ENCODE measurements around the gene GPN2.

Gene GPN2

GRCh38 chr1:26832249-26832960 is 57.7 kb downstream of the GPN2 start:
- Histone ChIP-seq H3K27ac (ENCODE audit: low read depth, low read length) (no peak overlapping the region), H3K36me3 (ENCODE audit: control insufficient read depth in 1 of 2, insufficient read depth in 2 of 2, low read length in 2 of 2) (peaks cover 40 to 53% of the 10 kb centered on the region in 2 experiments), H2BK5ac (ENCODE audit: low read depth, low read length, poor library complexity) (no peak overlapping the region), H3K4me3 (ENCODE audit: low read depth, low read length) (no peak overlapping the region), H2BK120ac (ENCODE audit: insufficient read depth, low read length, poor library complexity) (no peak overlapping the region), H3K79me1 (ENCODE audit: low read length) (no peaks in the 10 kb centered on the region), H3K18ac (ENCODE audit: low read length) (no peak overlapping the region), H4K8ac (ENCODE audit: low read depth, low read length) (no peak overlapping the region), H3K4ac (ENCODE audit: low read depth, low read length) (no peak overlapping the region), H3K23ac (ENCODE audit: low read length) (no peak overlapping the region), H2BK12ac (ENCODE audit: low read length) (no peak overlapping the region), H3K4me2 (ENCODE audit: low read length) (no peak overlapping the region), H3K27me3 (ENCODE audit: insufficient read depth, low read length) (no peaks in the 10 kb centered on the region), H3K14ac (ENCODE audit: low read length) (no peak overlapping the region), H4K91ac (ENCODE audit: low read depth, low read length) (no peak overlapping the region), H2AFZ (ENCODE audit: insufficient read depth, low read length, poor library complexity) (no peak overlapping the region), H3K79me2 (ENCODE audit: control insufficient read depth, insufficient read depth, low read length, poor library complexity) (peaks cover under 1% of the 10 kb centered on the region), H3K4me1 (ENCODE audit: control insufficient read depth in 1 of 2, insufficient read depth in 2 of 2, low read length in 2 of 2) (peaks cover 7 to 10% of the 10 kb centered on the region in 2 experiments), H3K9ac (ENCODE audit: low read length) (no peak overlapping the region), H3K9me3 (ENCODE audit: insufficient read depth, low read depth, low read length) (no peaks in the 10 kb centered on the region), H4K12ac (ENCODE audit: low read depth, low read length) (no peak overlapping the region), H2AK5ac (ENCODE audit: low read length) (no peak overlapping the region)
- no CpG with 5 or more reads among the region's 16 CpGs for WGBS (ENCODE audit: extremely low coverage, insufficient coverage, insufficient read length)
- DNase-seq, result no peak

- H3K18ac ChIP-seq (ENCODE audit: low read length), result no peak overlapping the region
- no peak overlapping the region for H4K91ac ChIP-seq (ENCODE audit: low read depth, low read length)
- no peak overlapping the region for H2BK5ac ChIP-seq (ENCODE audit: low read depth, low read length, poor library complexity)
- peaks cover 6% of the 10 kb centered on the region for H3K79me2 ChIP-seq (ENCODE audit: control insufficient read depth, insufficient read depth, low read length, poor library complexity)
- no peak overlapping the region for H3K9ac ChIP-seq (ENCODE audit: low read length)
- no peak overlapping the region for H3K27ac ChIP-seq (ENCODE audit: low read depth, low read length)
- H3K27me3 ChIP-seq (ENCODE audit: insufficient read depth, low read length), result no peaks in the 10 kb centered on the region
- H2AFZ ChIP-seq (ENCODE audit: insufficient read depth, low read length, poor library complexity), result no peak overlapping the region
- H3K23ac ChIP-seq (ENCODE audit: low read length), result peak overlapping the region; percentile 35
- H4K12ac ChIP-seq (ENCODE audit: low read depth, low read length), result no peak overlapping the region
- no peak overlapping the region for H4K8ac ChIP-seq (ENCODE audit: low read depth, low read length)
- no peak overlapping the region for H2BK120ac ChIP-seq (ENCODE audit: insufficient read depth, low read length, poor library complexity)
- no CpG with 5 or more reads among the region's 3 CpGs for WGBS (ENCODE audit: extremely low coverage, insufficient coverage, insufficient read length)
- no peak overlapping the region for H3K4me2 ChIP-seq (ENCODE audit: low read length)
- no peak overlapping the region for H3K14ac ChIP-seq (ENCODE audit: low read length)
- H3K36me3 ChIP-seq (ENCODE audit: control insufficient read depth in 1 of 2, insufficient read depth in 2 of 2, low read length in 2 of 2), result peaks cover 40 to 53% of the 10 kb centered on the region in 2 experiments
- H3K4me1 ChIP-seq (ENCODE audit: control insufficient read depth in 1 of 2, insufficient read depth in 2 of 2, low read length in 2 of 2), result peaks cover 9 to 13% of the 10 kb centered on the region in 2 experiments
- DNase-seq, result no peak
- no peaks in the 10 kb centered on the region for H3K9me3 ChIP-seq (ENCODE audit: insufficient read depth, low read depth, low read length)
- peaks cover 4% of the 10 kb centered on the region for H3K79me1 ChIP-seq (ENCODE audit: low read length)
- no peak overlapping the region for H2AK5ac ChIP-seq (ENCODE audit: low read length)
- no peak overlapping the region for H2BK12ac ChIP-seq (ENCODE audit: low read length)
- H3K4ac ChIP-seq (ENCODE audit: low read depth, low read length), result no peak overlapping the region
- no peak overlapping the region for H3K4me3 ChIP-seq (ENCODE audit: low read depth, low read length)
Observed at GRCh38 chr1:26831546-26832248, 58.4 kb downstream of the GPN2 start.

GRCh38 chr1:26831059-26831458 is 59.0 kb downstream of the GPN2 start:
- no peak overlapping the region for H4K8ac ChIP-seq (ENCODE audit: low read depth, low read length)
- no peak overlapping the region for H4K91ac ChIP-seq (ENCODE audit: low read depth, low read length)
- no peak overlapping the region for H3K14ac ChIP-seq (ENCODE audit: low read length)
- no peak overlapping the region for H3K27ac ChIP-seq (ENCODE audit: low read depth, low read length)
- H2BK120ac ChIP-seq (ENCODE audit: insufficient read depth, low read length, poor library complexity), result no peak overlapping the region
- H3K36me3 ChIP-seq (ENCODE audit: control insufficient read depth in 1 of 2, insufficient read depth in 2 of 2, low read length in 2 of 2), result peaks cover 39 to 51% of the 10 kb centered on the region in 2 experiments
- no peak overlapping the region for H3K4me2 ChIP-seq (ENCODE audit: low read length)
- H3K4me3 ChIP-seq (ENCODE audit: low read depth, low read length), result no peak overlapping the region
- H3K79me1 ChIP-seq (ENCODE audit: low read length), result peaks cover 7% of the 10 kb centered on the region
- peaks cover 12 to 16% of the 10 kb centered on the region in 2 experiments for H3K4me1 ChIP-seq (ENCODE audit: control insufficient read depth in 1 of 2, insufficient read depth in 2 of 2, low read length in 2 of 2)
- no peak overlapping the region for H3K4ac ChIP-seq (ENCODE audit: low read depth, low read length)
- H2AK5ac ChIP-seq (ENCODE audit: low read length), result no peak overlapping the region
- no peak overlapping the region for H2AFZ ChIP-seq (ENCODE audit: insufficient read depth, low read length, poor library complexity)
- no CpG with 5 or more reads among the region's 3 CpGs for WGBS (ENCODE audit: extremely low coverage, insufficient coverage, insufficient read length)
- no peak for DNase-seq
- H3K9ac ChIP-seq (ENCODE audit: low read length), result no peak overlapping the region
- no peak overlapping the region for H3K23ac ChIP-seq (ENCODE audit: low read length)
- no peak overlapping the region for H4K12ac ChIP-seq (ENCODE audit: low read depth, low read length)
- peaks cover 8% of the 10 kb centered on the region for H3K79me2 ChIP-seq (ENCODE audit: control insufficient read depth, insufficient read depth, low read length, poor library complexity)
- no peaks in the 10 kb centered on the region for H3K27me3 ChIP-seq (ENCODE audit: insufficient read depth, low read length)
- no peak overlapping the region for H2BK5ac ChIP-seq (ENCODE audit: low read depth, low read length, poor library complexity)
- H2BK12ac ChIP-seq (ENCODE audit: low read length), result no peak overlapping the region
- no peaks in the 10 kb centered on the region for H3K9me3 ChIP-seq (ENCODE audit: insufficient read depth, low read depth, low read length)
- H3K18ac ChIP-seq (ENCODE audit: low read length), result no peak overlapping the region

- no peak overlapping the region for H3K4me2 ChIP-seq (ENCODE audit: low read length)
- H4K91ac ChIP-seq (ENCODE audit: low read depth, low read length), result no peak overlapping the region
- no CpG with 5 or more reads among the region's 6 CpGs for WGBS (ENCODE audit: extremely low coverage, insufficient coverage, insufficient read length)
Observed at GRCh38 chr1:26829184-26829911, 60.7 kb downstream of the GPN2 start.

More at GRCh38 chr1:26829184-26829911, 60.7 kb downstream of the GPN2 start:
- H2AK5ac ChIP-seq (ENCODE audit: low read length), result no peak overlapping the region
- no peak overlapping the region for H3K18ac ChIP-seq (ENCODE audit: low read length)
- H3K4ac ChIP-seq (ENCODE audit: low read depth, low read length), result no peak overlapping the region
- peaks cover 22 to 24% of the 10 kb centered on the region in 2 experiments for H3K4me1 ChIP-seq (ENCODE audit: control insufficient read depth in 1 of 2, insufficient read depth in 2 of 2, low read length in 2 of 2)
- no peak overlapping the region for H2BK120ac ChIP-seq (ENCODE audit: insufficient read depth, low read length, poor library complexity)
- no peak overlapping the region for H4K12ac ChIP-seq (ENCODE audit: low read depth, low read length)
- H3K79me1 ChIP-seq (ENCODE audit: low read length), result peaks cover 10% of the 10 kb centered on the region
- no peak overlapping the region for H2AFZ ChIP-seq (ENCODE audit: insufficient read depth, low read length, poor library complexity)
- no peak overlapping the region for H3K4me3 ChIP-seq (ENCODE audit: low read depth, low read length)
- H3K27me3 ChIP-seq (ENCODE audit: insufficient read depth, low read length), result no peaks in the 10 kb centered on the region
- H3K9ac ChIP-seq (ENCODE audit: low read length), result no peak overlapping the region
- H3K14ac ChIP-seq (ENCODE audit: low read length), result no peak overlapping the region
- peaks cover 25 to 37% of the 10 kb centered on the region in 2 experiments for H3K36me3 ChIP-seq (ENCODE audit: control insufficient read depth in 1 of 2, insufficient read depth in 2 of 2, low read length in 2 of 2)
- no peak overlapping the region for H3K23ac ChIP-seq (ENCODE audit: low read length)
- no peak overlapping the region for H2BK12ac ChIP-seq (ENCODE audit: low read length)
- H2BK5ac ChIP-seq (ENCODE audit: low read depth, low read length, poor library complexity), result no peak overlapping the region
- peaks cover 9% of the 10 kb centered on the region for H3K79me2 ChIP-seq (ENCODE audit: control insufficient read depth, insufficient read depth, low read length, poor library complexity)
- no peak for DNase-seq
- H3K9me3 ChIP-seq (ENCODE audit: insufficient read depth, low read depth, low read length), result no peaks in the 10 kb centered on the region
- no peak overlapping the region for H3K27ac ChIP-seq (ENCODE audit: low read depth, low read length)
- no peak overlapping the region for H4K8ac ChIP-seq (ENCODE audit: low read depth, low read length)

All from trophoblast cell (in vitro differentiated cells and primary cell).